Measurements from ENCODE around the gene CASS4. TPM values are rescaled to one million over a fixed set of nuclear protein-coding genes. Genes with fewer than 3 reads are reported as not detected.

CASS4 gene
- total RNA-seq, 2 experiments from 2014 or later = 3.5 to 3.7 TPM

GRCh38 chr20:56445540-56445939 lies 33.5 kb downstream of the CASS4 start:
- no peak for TF ChIP-seq CTCF (IDR thresholded peaks at IDR 0.05)
- ATAC-seq = no peak
- POLR2A ChIA-PET = no interaction called here
- Mint-ChIP-seq H3K9me3 (no peaks in the 10 kb centered on the region), H3K27me3 (no peaks in the 10 kb centered on the region), H3K4me1 (ENCODE audit: low read depth) (peaks cover 21% of the 10 kb centered on the region), H3K4me3 (no peak overlapping the region), H3K27ac (peak overlapping the region; percentile 38), H3K36me3 (ENCODE audit: low read depth) (peaks cover 5% of the 10 kb centered on the region)
- intact Hi-C loops (cut with micrococcal nuclease) = no loop called here
- DNase-seq = no peak
- CTCF ChIA-PET = interaction anchor here (1.1 kb wide), 1 partner anchor 11 kb away, joined by 3 read pairs; no protein-coding TSS in a partner anchor

DNA sequence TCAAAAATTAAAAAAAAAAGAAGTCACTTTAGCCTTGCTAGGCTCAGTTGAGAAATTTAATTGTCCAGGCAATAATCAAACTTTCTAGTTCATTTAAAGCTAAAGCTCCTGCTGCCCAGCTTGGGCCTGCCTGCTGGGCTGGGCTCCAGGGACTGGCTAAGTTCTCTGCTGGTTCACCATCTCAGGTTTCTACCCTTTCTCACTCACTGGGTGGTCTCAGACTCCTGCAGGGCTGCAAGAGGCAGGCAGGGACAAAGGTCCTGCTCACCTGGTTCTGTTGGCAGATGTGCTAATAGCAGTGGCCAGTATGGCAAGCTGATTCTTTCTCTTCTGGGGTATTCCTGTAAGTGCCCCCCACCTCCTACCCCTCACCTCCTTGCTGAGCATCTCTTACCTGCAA lies 35.2 kb downstream of the CASS4 start:
- ATAC-seq (no peak), DNase-seq (no peak)
- Mint-ChIP-seq H3K36me3 (ENCODE audit: low read depth) (peaks cover 12% of the 10 kb centered on the region), H3K27ac (no peak overlapping the region), H3K9me3 (no peaks in the 10 kb centered on the region), H3K27me3 (no peaks in the 10 kb centered on the region), H3K4me3 (no peak overlapping the region), H3K4me1 (ENCODE audit: low read depth) (peaks cover 12% of the 10 kb centered on the region)
- intact Hi-C loops (cut with micrococcal nuclease) = no loop called here
- TF ChIP-seq CTCF (IDR thresholded peaks at IDR 0.05) = no peak
- POLR2A ChIA-PET = interaction anchor here (1.2 kb wide), 1 partner anchor 14 kb away, joined by 3 read pairs; no protein-coding TSS in a partner anchor
- CTCF ChIA-PET = interaction anchor here (1.1 kb wide), 1 partner anchor 13 kb away, joined by 3 read pairs; no protein-coding TSS in a partner anchor

DNA sequence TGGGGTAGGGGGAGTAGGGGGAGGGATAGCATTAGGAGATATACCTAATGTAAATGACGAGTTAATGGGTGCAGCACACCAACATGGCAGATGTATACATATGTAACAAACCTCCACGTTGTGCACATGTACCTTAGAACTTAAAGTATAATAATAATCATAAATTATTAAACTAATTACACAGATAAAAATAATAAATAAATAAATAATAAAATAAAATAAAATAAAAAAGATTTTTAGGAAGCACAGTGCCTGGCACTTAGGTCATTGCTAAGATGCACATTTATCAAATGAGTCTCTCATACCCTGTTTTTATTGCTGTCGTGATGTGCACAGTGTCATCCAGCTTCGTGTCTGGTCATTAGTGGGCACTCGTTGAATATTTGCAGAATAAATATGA lies 37.4 kb downstream of the CASS4 start:
- no peak for TF ChIP-seq CTCF (IDR thresholded peaks at IDR 0.05)
- intact Hi-C loops (cut with micrococcal nuclease) = no loop called here
- ChIA-PET POLR2A (no interaction called here), CTCF (no interaction called here)
- Mint-ChIP-seq H3K27me3 (no peaks in the 10 kb centered on the region), H3K4me1 (ENCODE audit: low read depth) (peaks cover 11% of the 10 kb centered on the region), H3K4me3 (no peak overlapping the region), H3K36me3 (ENCODE audit: low read depth) (peaks cover 10% of the 10 kb centered on the region), H3K9me3 (no peaks in the 10 kb centered on the region), H3K27ac (no peak overlapping the region)
- no peak for DNase-seq
- ATAC-seq = no peak

- Mint-ChIP-seq H3K27me3 (no peaks in the 10 kb centered on the region), H3K4me3 (no peak overlapping the region), H3K27ac (peak overlapping the region; percentile 44), H3K9me3 (no peaks in the 10 kb centered on the region), H3K4me1 (ENCODE audit: low read depth) (peaks cover 21% of the 10 kb centered on the region), H3K36me3 (ENCODE audit: low read depth) (peaks cover 13% of the 10 kb centered on the region)
- TF ChIP-seq CTCF (IDR thresholded peaks at IDR 0.05) = no peak
- DNase-seq = no peak
- ChIA-PET POLR2A (interaction anchor here (0.6 to 4.4 kb wide), 3 partner anchors 8 to 33 kb away, joined by 3 to 19 read pairs (median 5); no protein-coding TSS in a partner anchor), CTCF (interaction anchor here (1.7 kb wide), 1 partner anchor 52 kb away, joined by 5 read pairs; no protein-coding TSS in a partner anchor)
- no peak for ATAC-seq
- intact Hi-C loops (cut with micrococcal nuclease) = no loop called here
These were observed 39.2 kb downstream of the CASS4 start for GRCh38 chr20:56451056-56451765.

DNA sequence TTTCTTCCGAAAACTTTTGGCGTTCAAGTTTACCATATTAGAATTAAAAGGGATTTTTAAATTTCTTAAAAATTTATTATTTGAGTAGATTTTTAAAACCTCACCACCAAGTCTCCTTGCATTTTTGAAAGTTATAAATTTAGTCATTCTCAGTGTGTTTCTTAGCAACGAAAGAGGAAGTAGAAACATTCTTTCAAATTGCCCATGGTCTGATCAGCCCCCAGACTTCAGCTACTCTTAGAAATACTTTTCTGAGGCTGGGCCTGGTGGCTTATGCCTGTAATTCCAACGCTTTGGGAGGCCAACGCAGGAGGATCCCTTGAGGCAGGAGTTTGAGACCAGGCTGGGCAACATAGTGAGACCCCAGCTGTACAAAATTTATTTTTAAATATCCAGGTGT lies 41.3 kb downstream of the CASS4 start:
- no peak for ATAC-seq

More for the DNA sequence above, 41.3 kb downstream of the CASS4 start:
- Mint-ChIP-seq H3K4me3 (no peak overlapping the region), H3K27me3 (no peaks in the 10 kb centered on the region), H3K9me3 (no peaks in the 10 kb centered on the region), H3K27ac (peak overlapping the region; percentile 85), H3K4me1 (ENCODE audit: low read depth) (peaks cover 21% of the 10 kb centered on the region), H3K36me3 (ENCODE audit: low read depth) (peaks cover 16% of the 10 kb centered on the region)
- intact Hi-C loops (cut with micrococcal nuclease) = no loop called here
- DNase-seq = no peak
- ChIA-PET POLR2A (interaction anchor here (1.1 to 4.4 kb wide), 2 partner anchors 10 to 38 kb away, joined by 3 to 19 read pairs; no protein-coding TSS in a partner anchor), CTCF (interaction anchor here (1.3 to 2.0 kb wide), 3 partner anchors 9 to 16 kb away, joined by 3 to 6 read pairs (median 4); no protein-coding TSS in a partner anchor)
- TF ChIP-seq CTCF (IDR thresholded peaks at IDR 0.05) = no peak
